ENCODE measurements around the gene NHERF1. TPM values are rescaled to one million over a fixed set of nuclear protein-coding genes. Genes with fewer than 3 reads are reported as not detected.

The NHERF1 gene
- total and polyA plus RNA-seq, 2 of the 8 experiments (the other 6 are each of a cell fraction or from before 2014, with no cell fraction given), result 92.9 to 99.2 TPM

- Histone ChIP-seq H3K4me2 (ENCODE audit: insufficient read depth in 1 of 2, low read depth in 2 of 2, low read length in 2 of 2) (no peak overlapping the region), H4K8ac (ENCODE audit: extremely low read depth, insufficient read depth, low read length) (no peak overlapping the region), H2AFZ (ENCODE audit: low read length) (no peak overlapping the region), H2BK5ac (ENCODE audit: low read depth, low read length) (no peak overlapping the region), H2BK15ac (ENCODE audit: low read length) (no peak overlapping the region), H3K56ac (replicated peaks; ENCODE audit: insufficient read length, low read depth, low read length) (no peak overlapping the region), H2AK5ac (ENCODE audit: low read depth, low read length) (no peak overlapping the region), H3K9me3 (ENCODE audit: insufficient read depth in 2 of 2, low read depth in 1 of 2, low read length in 1 of 2) (no peaks in the 10 kb centered on the region), H3K14ac (ENCODE audit: insufficient read length) (no peak overlapping the region), H2BK120ac (replicated peaks; ENCODE audit: low read depth, low read length) (no peak overlapping the region), H4K20me1 (replicated peaks in 1 of 2; ENCODE audit: control insufficient read depth in 1 of 2, insufficient read depth in 2 of 2, low read length in 2 of 2) (peaks cover 11 to 15% of the 10 kb centered on the region in 2 experiments), H3K23me2 (ENCODE audit: low read depth, low read length) (no peaks in the 10 kb centered on the region), H4K91ac (replicated peaks; ENCODE audit: insufficient read length, low read length) (no peak overlapping the region), H3K9ac (replicated peaks in 1 of 4; ENCODE audit: extremely low read depth in 1 of 4, low read depth in 3 of 4, low read length in 3 of 4) (no peak overlapping the region), H3K23ac (ENCODE audit: insufficient read length) (no peak overlapping the region), H3K27ac (ENCODE audit: low read depth, low read length) (no peak overlapping the region), H3K4me1 (replicated peaks in 1 of 4; ENCODE audit: control insufficient read depth in 3 of 4, insufficient read depth in 4 of 4, low read length in 3 of 4) (peaks cover 0 to 2% (median 1%) of the 10 kb centered on the region in 4 experiments; a peak in 2 of 7 replicates), H4K5ac (ENCODE audit: insufficient read length, low read depth, low read length) (no peak overlapping the region), H3K18ac (ENCODE audit: extremely low read depth, low read length) (no peak overlapping the region), H3K79me1 (ENCODE audit: low read depth, low read length) (no peaks in the 10 kb centered on the region), H3K27me3 (replicated peaks in 1 of 4; ENCODE audit: control insufficient read depth in 3 of 4, extremely low read depth in 1 of 4, insufficient read depth in 3 of 4, low read length in 3 of 4) (peaks cover 0 to 2% (median 0%) of the 10 kb centered on the region in 4 experiments; a peak in 3 of 7 replicates), H3K4ac (replicated peaks; ENCODE audit: insufficient read length, low read depth, low read length) (no peak overlapping the region), H3K36me3 (ENCODE audit: control insufficient read depth in 2 of 4, insufficient read depth in 4 of 4, low read length in 3 of 4) (peaks cover 0 to 3% (median 0%) of the 10 kb centered on the region in 4 experiments; a peak in 2 of 8 replicates), H3K79me2 (ENCODE audit: control insufficient read depth in 1 of 2, insufficient read depth in 2 of 2, low read length in 2 of 2) (no peaks in the 10 kb centered on the region), H2BK12ac (ENCODE audit: low read depth, low read length) (no peak overlapping the region), H2BK20ac (ENCODE audit: low read length) (no peak overlapping the region), H3K4me3 (ENCODE audit: extremely low read depth in 1 of 4, insufficient read depth in 2 of 4, low read depth in 3 of 4, low read length in 4 of 4) (no peak overlapping the region)
- 93% methylated on average over 16 of the region's 18 CpGs; no CpG with 5 or more reads in 1 of the 2 experiments for WGBS, 2 experiments (ENCODE audit: extremely low coverage in 1 of 2, insufficient coverage in 1 of 2, insufficient read length in 1 of 2, insufficient replicate concordance in 2 of 2, low coverage in 1 of 2, low lambda C conversion rate in 2 of 2, missing lambda C conversion rate in 1 of 2)
- FAIRE-seq, result no peak
- CTCF ChIA-PET (ENCODE audit: partially characterized antibody), result interaction anchor here (0.6 to 99.6 kb wide), 3 partner anchors 1 to 131 kb away, joined by 3 to 2981 read pairs (median 2981); partner anchors contain the start of genes FDXR, GRIN2C and NAT9
- DNase-seq (ENCODE audit: low read depth in 1 of 2, low spot score in 2 of 2), result no peak
- POLR2A ChIA-PET (ENCODE audit: partially characterized antibody), result interaction anchor here (1.8 kb wide), 1 partner anchor 10 kb away, joined by 6 read pairs; no protein-coding TSS in a partner anchor
- no peak for TF ChIP-seq POLR2AphosphoS5 (IDR thresholded peaks at IDR 0.05; ENCODE audit: low read depth, low read length)
- no peak for TF ChIP-seq BCL11A (IDR thresholded peaks at IDR 0.05; ENCODE audit: low read depth in 2 of 2, low read length in 2 of 2)
- TF ChIP-seq ZNF274 (IDR thresholded peaks at IDR 0.05; ENCODE audit: borderline replicate concordance, extremely low read depth, low read length), result no peak
- TF ChIP-seq TEAD4 (IDR thresholded peaks at IDR 0.05; ENCODE audit: low read depth, low read length), result no peak
- TF ChIP-seq ASH2L (IDR thresholded peaks at IDR 0.05; ENCODE audit: low read length), result no peak
- TF ChIP-seq SP1 (IDR thresholded peaks at IDR 0.05; ENCODE audit: low read depth, low read length), result no peak
- TF ChIP-seq JUN (IDR thresholded peaks at IDR 0.05; ENCODE audit: low read depth, low read length), result no peak
- no peak for TF ChIP-seq JUND (IDR thresholded peaks at IDR 0.05; ENCODE audit: low read length)
- TF ChIP-seq EP300 (IDR thresholded peaks at IDR 0.05; ENCODE audit: borderline replicate concordance in 1 of 2, low read depth in 2 of 2, low read length in 2 of 2), result no peak
- TF ChIP-seq YY1 (IDR thresholded peaks at IDR 0.05; ENCODE audit: low read depth, low read length), result no peak
- no peak for TF ChIP-seq E2F6 (IDR thresholded peaks at IDR 0.05)
- no peak for TF ChIP-seq PHF8 (conservative IDR thresholded peaks at IDR 0.05; ENCODE audit: low read depth, low read length)
- TF ChIP-seq RXRA (IDR thresholded peaks at IDR 0.05; ENCODE audit: insufficient read depth, low read depth, low read length), result no peak
Observed at GRCh38 chr17:74816905-74817620, 68.6 kb downstream of the NHERF1 start.

Measured in H1 (cell line).